Suppressor macrophage treated with lipopolysaccharide for 1 hour (primary cell): ENCODE results near the gene FSCN2.

ENCODE experiments used
- DNase-seq, 3 donors: peaks; one replicate each; pipeline ENCODE4 v3.0.0-alpha.2; 2020 to 2022

The FSCN2 gene

GRCh38 chr17:81527591-81528383, at the start of gene FSCN2:
Gene FSCN2, plus strand, starts transcription at chr17:81528377. Its CDS starts 155 bp downstream, at chr17:81528532.
- no peak for DNase-seq

- DNase-seq = no peak
These were observed 48.8 kb upstream of the FSCN2 start for GRCh38 chr17:81479175-81480071.

- DNase-seq = no peak
These were observed 47.8 kb upstream of the FSCN2 start for GRCh38 chr17:81480140-81481072.

GRCh38 chr17:81481073-81481799, 46.9 kb upstream of the FSCN2 start:
- peak; percentile 71 to 93 (median 78) for DNase-seq

GRCh38 chr17:81481815-81482505, 46.2 kb upstream of the FSCN2 start:
- no peak for DNase-seq

- DNase-seq = no peak
These were observed 45.5 kb upstream of the FSCN2 start for GRCh38 chr17:81482673-81483072.

GRCh38 chr17:81483085-81483861, 44.9 kb upstream of the FSCN2 start:
- peak; percentile 77 to 88 (median 78) for DNase-seq

GRCh38 chr17:81483862-81484194, 44.3 kb upstream of the FSCN2 start:
- DNase-seq = no peak

- DNase-seq = peak; percentile 84 to 93 (median 91)
These were observed 43.8 kb upstream of the FSCN2 start for GRCh38 chr17:81484195-81484979.

- DNase-seq = peak; percentile 50 to 64 (median 57)
These were observed 41.9 kb upstream of the FSCN2 start for GRCh38 chr17:81486199-81486810.

GRCh38 chr17:81487089-81487486, 41.1 kb upstream of the FSCN2 start:
- no peak for DNase-seq

GRCh38 chr17:81487487-81488275, 40.5 kb upstream of the FSCN2 start:
- peak; percentile 79 to 95 (median 92) for DNase-seq

- DNase-seq = no peak
These were observed 39.8 kb upstream of the FSCN2 start for GRCh38 chr17:81488276-81488860.

- no peak for DNase-seq
These were observed 38.9 kb upstream of the FSCN2 start for GRCh38 chr17:81489012-81489997.

GRCh38 chr17:81489998-81490992, 37.9 kb upstream of the FSCN2 start:
- DNase-seq = no peak
